NB4 (cell line): ENCODE results near the gene LMOD1.

Source experiments
- CTCF ChIP-seq: IDR thresholded peaks from one replicate; pipeline ENCODE4 v1.5.1; 2012; ENCODE audit warnings: low read depth, low read length
- POLR2A ChIP-seq: IDR thresholded peaks from 2 replicates; pipeline ENCODE4 v1.6.1; 2011; ENCODE audit warnings: mild to moderate bottlenecking; ENCODE audit not compliant: insufficient read length; ENCODE audit errors: extremely low read depth

DNA sequence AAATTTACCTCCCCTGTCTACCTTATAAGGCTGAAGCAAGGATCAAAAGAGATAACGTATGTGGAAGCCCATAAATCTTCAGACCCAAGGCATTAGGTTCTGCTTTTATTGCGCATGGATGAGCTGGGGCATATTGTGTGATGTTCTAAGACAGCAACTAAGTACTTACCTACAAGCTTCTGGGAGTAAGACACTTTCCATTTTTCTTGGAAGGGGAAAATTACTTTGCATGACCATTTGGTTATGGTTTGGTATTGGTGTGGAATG lies 21.1 kb downstream of the LMOD1 start:
- TF ChIP-seq CTCF (no peak), POLR2A (no peak)
